Hindlimb muscle (tissue), 1 donor: ENCODE data around the gene AP4M1. TPM values are rescaled to one million over a fixed set of nuclear protein-coding genes. Genes with fewer than 3 reads are reported as not detected.
"Not testable (repeated sequence)": the region's sequence is repeated elsewhere in the genome, so short reads cannot be mapped to it uniquely, and the experiment has no call there.

ENCODE experiments used
- DNase-seq: peaks from one replicate; pipeline ENCODE4 v3.0.0-alpha.2; 2013
- polyA plus RNA-seq: library from polyadenylated mRNA; unstranded; fragments of 120-200 nt; gene quantifications from one replicate; pipeline ENCODE4 v1.2.1, GENCODE V29; 2013; ENCODE audit not compliant: insufficient read length

Gene AP4M1
- polyA plus RNA-seq, 1 donor, result 23.9 TPM

GRCh38 chr7:100132697-100133151, 31.3 kb downstream of the AP4M1 start:
- DNase-seq, result peak; percentile 53

GRCh38 chr7:100137851-100138760, 36.7 kb downstream of the AP4M1 start:
- no peak for DNase-seq

- DNase-seq, result no peak
These were observed 40.1 kb downstream of the AP4M1 start for GRCh38 chr7:100141555-100141949.

GRCh38 chr7:100142461-100142860, 41.0 kb downstream of the AP4M1 start:
- DNase-seq, result no peak

GRCh38 chr7:100146350-100146749, 44.9 kb downstream of the AP4M1 start:
- DNase-seq, result not testable (repeated sequence)

- no peak for DNase-seq
These were observed 45.8 kb downstream of the AP4M1 start for GRCh38 chr7:100147278-100147677.

GRCh38 chr7:100148225-100148558, 46.7 kb downstream of the AP4M1 start:
- DNase-seq, result no peak

GRCh38 chr7:100148559-100149328, 47.3 kb downstream of the AP4M1 start, which contains the start of gene LAMTOR4:
Gene LAMTOR4 (plus strand): TSS chr7:100148918. CDS start chr7:100148973, 55 bp downstream.
- peak; percentile 98 for DNase-seq

GRCh38 chr7:100152404-100152803, 51.0 kb downstream of the AP4M1 start:
- DNase-seq, result no peak

GRCh38 chr7:100152937-100153666, 51.7 kb downstream of the AP4M1 start:
- DNase-seq, result no peak

GRCh38 chr7:100153708-100154535, 52.5 kb downstream of the AP4M1 start:
- DNase-seq, result no peak

GRCh38 chr7:100154651-100155491, 53.4 kb downstream of the AP4M1 start:
- no peak for DNase-seq

GRCh38 chr7:100155553-100156317, 54.3 kb downstream of the AP4M1 start:
- DNase-seq, result no peak

- no peak for DNase-seq
These were observed 55.1 kb downstream of the AP4M1 start for GRCh38 chr7:100156331-100157068.

GRCh38 chr7:100157069-100157333, 55.6 kb downstream of the AP4M1 start:
- no peak for DNase-seq

GRCh38 chr7:100157334-100158228, 56.1 kb downstream of the AP4M1 start:
- DNase-seq, result no peak
